ENCODE data around the gene RBPJ.

- TF ChIP-seq CTCF (IDR thresholded peaks at IDR 0.05) = peak; percentile 54
- TF ChIP-seq SMC3 (IDR thresholded peaks at IDR 0.05; ENCODE audit: low read depth, low read length) = no peak
- no peak for TF ChIP-seq USF2 (IDR thresholded peaks at IDR 0.05; ENCODE audit: borderline replicate concordance, low read depth, low read length)
- no peak for TF ChIP-seq FOXM1 (IDR thresholded peaks at IDR 0.05; ENCODE audit: low read depth)
These were observed 104.0 kb downstream of the RBPJ start for GRCh38 chr4:26424838-26425237.
